SK-N-SH (cell line): ENCODE results near the gene CENPX.

Source experiments
- CTCF ChIP-seq: fragments of 200-600 bp; sonication (generic); IDR thresholded peaks from 2 replicates; pipeline ENCODE4 v1.6.1; 2017; ENCODE audit warnings: antibody characterized with exemption, mild to moderate bottlenecking, moderate library complexity
- ELF1 ChIP-seq: IDR thresholded peaks from 2 replicates; pipeline ENCODE4 v1.4.0; 2012
- EP300 ChIP-seq, 2 experiments: IDR thresholded peaks; 2 replicates each; pipeline versions ENCODE4 v1.4.0 to v1.6.1; 2012; ENCODE audit warnings: borderline replicate concordance in 1 of 2, low read depth in 1 of 2, low read length in 1 of 2
- EZH2phosphoT487 ChIP-seq: fragments of 200-600 bp; sonication (generic); IDR thresholded peaks from 2 replicates; pipeline ENCODE4 v1.6.1; 2017; ENCODE audit warnings: low read depth, mixed run types, mild to moderate bottlenecking, antibody characterized with exemption, moderate library complexity, borderline replicate concordance
- FOXM1 ChIP-seq: IDR thresholded peaks from 2 replicates; pipeline ENCODE4 v1.4.0; 2012; ENCODE audit warnings: low read depth, mild to moderate bottlenecking
- NRF1 ChIP-seq: IDR thresholded peaks from 2 replicates; pipeline ENCODE4 v1.6.1; 2012; ENCODE audit warnings: low read depth, mild to moderate bottlenecking, low read length
- POLR2AphosphoS5 ChIP-seq: IDR thresholded peaks from 2 replicates; pipeline ENCODE4 v1.6.1; 2012; ENCODE audit warnings: low read depth, low read length
- RAD21 ChIP-seq: IDR thresholded peaks from 2 replicates; pipeline ENCODE4 v1.6.1; 2012; ENCODE audit warnings: mild to moderate bottlenecking, low read length
- TCF12 ChIP-seq: IDR thresholded peaks from 2 replicates; pipeline ENCODE4 v1.4.0; 2012
- USF1 ChIP-seq: IDR thresholded peaks from 2 replicates; pipeline ENCODE4 v1.4.0; 2012; ENCODE audit warnings: low read depth, borderline replicate concordance
- TF ChIP-seq, protein P1 (sequence below): IDR thresholded peaks from 2 replicates; pipeline ENCODE4 v1.6.1; 2012; ENCODE audit warnings: mild to moderate bottlenecking, low read depth, low read length, moderate library complexity
- TF ChIP-seq, protein P2 (sequence below): IDR thresholded peaks from 2 replicates; pipeline ENCODE4 v1.4.0; 2012; ENCODE audit warnings: low read depth

- TF ChIP-seq, protein P1, sequence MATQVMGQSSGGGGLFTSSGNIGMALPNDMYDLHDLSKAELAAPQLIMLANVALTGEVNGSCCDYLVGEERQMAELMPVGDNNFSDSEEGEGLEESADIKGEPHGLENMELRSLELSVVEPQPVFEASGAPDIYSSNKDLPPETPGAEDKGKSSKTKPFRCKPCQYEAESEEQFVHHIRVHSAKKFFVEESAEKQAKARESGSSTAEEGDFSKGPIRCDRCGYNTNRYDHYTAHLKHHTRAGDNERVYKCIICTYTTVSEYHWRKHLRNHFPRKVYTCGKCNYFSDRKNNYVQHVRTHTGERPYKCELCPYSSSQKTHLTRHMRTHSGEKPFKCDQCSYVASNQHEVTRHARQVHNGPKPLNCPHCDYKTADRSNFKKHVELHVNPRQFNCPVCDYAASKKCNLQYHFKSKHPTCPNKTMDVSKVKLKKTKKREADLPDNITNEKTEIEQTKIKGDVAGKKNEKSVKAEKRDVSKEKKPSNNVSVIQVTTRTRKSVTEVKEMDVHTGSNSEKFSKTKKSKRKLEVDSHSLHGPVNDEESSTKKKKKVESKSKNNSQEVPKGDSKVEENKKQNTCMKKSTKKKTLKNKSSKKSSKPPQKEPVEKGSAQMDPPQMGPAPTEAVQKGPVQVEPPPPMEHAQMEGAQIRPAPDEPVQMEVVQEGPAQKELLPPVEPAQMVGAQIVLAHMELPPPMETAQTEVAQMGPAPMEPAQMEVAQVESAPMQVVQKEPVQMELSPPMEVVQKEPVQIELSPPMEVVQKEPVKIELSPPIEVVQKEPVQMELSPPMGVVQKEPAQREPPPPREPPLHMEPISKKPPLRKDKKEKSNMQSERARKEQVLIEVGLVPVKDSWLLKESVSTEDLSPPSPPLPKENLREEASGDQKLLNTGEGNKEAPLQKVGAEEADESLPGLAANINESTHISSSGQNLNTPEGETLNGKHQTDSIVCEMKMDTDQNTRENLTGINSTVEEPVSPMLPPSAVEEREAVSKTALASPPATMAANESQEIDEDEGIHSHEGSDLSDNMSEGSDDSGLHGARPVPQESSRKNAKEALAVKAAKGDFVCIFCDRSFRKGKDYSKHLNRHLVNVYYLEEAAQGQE: no peak
- TF ChIP-seq ELF1: no peak
- TF ChIP-seq CTCF: no peak
- TF ChIP-seq RAD21: no peak
- no peak for TF ChIP-seq POLR2AphosphoS5
- TF ChIP-seq, protein P2, sequence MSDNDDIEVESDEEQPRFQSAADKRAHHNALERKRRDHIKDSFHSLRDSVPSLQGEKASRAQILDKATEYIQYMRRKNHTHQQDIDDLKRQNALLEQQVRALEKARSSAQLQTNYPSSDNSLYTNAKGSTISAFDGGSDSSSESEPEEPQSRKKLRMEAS: no peak
- TF ChIP-seq NRF1: no peak
- TF ChIP-seq EP300 (IDR thresholded peaks at IDR 0.05; ENCODE audit: borderline replicate concordance in 1 of 2, low read depth in 1 of 2, low read length in 1 of 2): no peak
- no peak for TF ChIP-seq TCF12
- no peak for TF ChIP-seq EZH2phosphoT487
- no peak for TF ChIP-seq USF1
- no peak for TF ChIP-seq FOXM1
Observed at GRCh38 chr17:81984773-81985410, 37.8 kb downstream of the CENPX start.
